Breast epithelium (tissue), 3 donors: ENCODE data around the gene SH2D3C.

Experiments
- CTCF ChIP-seq, 3 donors: fragments of 450-650 bp; IDR thresholded peaks; one replicate each; pipeline ENCODE4 v1.5.1; 2016 to 2017; ENCODE audit warnings: antibody characterized with exemption in 3 of 3, mild to moderate bottlenecking in 3 of 3, moderate library complexity in 3 of 3
- POLR2A ChIP-seq: fragments of 450-650 bp; IDR thresholded peaks from one replicate; pipeline ENCODE4 v1.6.1; 2016; ENCODE audit warnings: antibody characterized with exemption, mild to moderate bottlenecking, moderate library complexity

GRCh38 chr9:127769929-127770582, 8.4 kb downstream of the SH2D3C start:
- TF ChIP-seq CTCF (IDR thresholded peaks at IDR 0.05) (no peak), POLR2A (no peak)
